IPS DF 6.9 (cell line): Measurements from ENCODE around the gene SPSB1.

Source experiments
- DNase-seq: peaks from one replicate; pipeline ENCODE4 v3.0.0-alpha.2; 2013; ENCODE audit warnings: low read depth, low spot score
- H3K27ac ChIP-seq: one replicate; pipeline ENCODE4 v1.5.1; 2013; ENCODE audit warnings: low read length, control low read depth
- H3K27me3 ChIP-seq: 2 replicates; pipeline ENCODE4 v1.6.1; 2013; ENCODE audit warnings: mild to moderate bottlenecking, low read length; ENCODE audit not compliant: control insufficient read depth, insufficient read depth
- H3K36me3 ChIP-seq: 2 replicates; pipeline ENCODE4 v1.6.1; 2013; ENCODE audit warnings: low read length; ENCODE audit not compliant: control insufficient read depth, insufficient read depth
- H3K4me1 ChIP-seq: 2 replicates; pipeline ENCODE4 v1.6.1; 2013; ENCODE audit warnings: low read length; ENCODE audit not compliant: control insufficient read depth, insufficient read depth
- H3K4me3 ChIP-seq: 2 replicates; pipeline ENCODE4 v1.5.1; 2013; ENCODE audit warnings: mild to moderate bottlenecking, low read length
- H3K9me3 ChIP-seq: 2 replicates; pipeline ENCODE4 v1.6.1; 2013; ENCODE audit warnings: low read length, inconsistent platforms; ENCODE audit not compliant: control insufficient read depth, insufficient read depth
- WGBS: extraction: QIAGEN DNeasy Blood & Tissue Kit; methylation state at CpG from one replicate; pipeline ENCODE4 v1.1.7; 2013; ENCODE audit warnings: mixed read lengths, missing lambda C conversion rate; ENCODE audit not compliant: insufficient read length, insufficient coverage; 5-methylcytosine and 5-hydroxymethylcytosine counted together

SPSB1 gene

GRCh38 chr1:9292361-9293240 lies at the start of gene SPSB1:
TSS of gene SPSB1 (plus strand) at chr1:9292894. CDS start at chr1:9355892, 62,998 bp downstream.
- peaks cover 7% of the 10 kb centered on the region; the same call in 1 of the 2 replicates for H3K27me3 ChIP-seq

DNA sequence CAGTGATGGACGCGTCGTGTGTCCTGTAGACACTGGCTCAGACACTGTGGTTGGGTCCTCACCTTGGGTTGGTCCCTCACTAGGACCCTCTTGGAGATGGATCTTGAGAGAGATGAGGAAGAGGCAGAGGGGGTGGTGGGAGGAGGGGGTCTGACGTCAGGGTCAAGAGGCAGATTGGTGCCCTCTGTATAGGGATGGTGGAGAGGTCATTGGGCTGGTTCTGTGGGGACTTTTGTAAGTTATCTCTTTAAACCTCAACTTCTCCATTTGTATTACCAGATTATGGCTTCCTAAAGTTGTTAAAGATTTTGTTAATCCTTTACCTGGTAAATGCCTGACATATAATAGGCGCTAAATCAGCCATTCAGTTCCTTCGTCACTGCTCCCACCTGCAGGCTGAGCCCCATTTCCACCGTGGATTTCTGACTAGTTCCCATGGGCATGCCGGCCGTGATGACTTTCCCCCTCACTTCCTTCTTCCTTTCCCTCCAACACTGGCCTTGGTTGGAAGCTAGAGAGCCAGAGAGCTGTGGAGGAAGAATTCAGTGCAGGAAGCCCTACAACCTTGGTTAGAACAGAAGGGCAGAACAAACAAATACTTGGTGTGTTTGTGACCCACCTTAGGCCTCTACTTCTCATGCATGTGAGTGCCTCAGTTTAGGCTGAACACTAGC lies 49.5 kb upstream of the SPSB1 start:
- H3K9me3 ChIP-seq, result no peaks in the 10 kb centered on the region
- no CpG with 5 or more reads among the region's 9 CpGs for WGBS
- peaks cover 6% of the 10 kb centered on the region; the same call in 1 of the 2 replicates for H3K4me1 ChIP-seq
- no peaks in the 10 kb centered on the region for H3K27me3 ChIP-seq
- no peak for DNase-seq
- H3K36me3 ChIP-seq, result no peaks in the 10 kb centered on the region; the same call in 1 of the 2 replicates
- H3K4me3 ChIP-seq, result no peak overlapping the region
- H3K27ac ChIP-seq, result no peak overlapping the region

More at GRCh38 chr1:9292361-9293240, at the start of gene SPSB1:
- no CpG with 5 or more reads among the region's 119 CpGs for WGBS
- H3K4me1 ChIP-seq, result peaks cover 3% of the 10 kb centered on the region
- DNase-seq, result no peak
- H3K27ac ChIP-seq, result no peak within 1 kb of the TSS
- H3K4me3 ChIP-seq, result peak within 1 kb of the TSS; percentile 70
- no peaks in the 10 kb centered on the region for H3K36me3 ChIP-seq
- no peaks in the 10 kb centered on the region for H3K9me3 ChIP-seq

GRCh38 chr1:9244501-9245229 lies 48.0 kb upstream of the SPSB1 start:
- H3K27me3 ChIP-seq, result no peaks in the 10 kb centered on the region
- H3K4me3 ChIP-seq, result no peak overlapping the region
- H3K9me3 ChIP-seq, result no peaks in the 10 kb centered on the region
- WGBS, result no CpG with 5 or more reads among the region's 9 CpGs
- no peak overlapping the region for H3K27ac ChIP-seq
- no peaks in the 10 kb centered on the region; the same call in 1 of the 2 replicates for H3K36me3 ChIP-seq
- no peak for DNase-seq
- peaks cover 6% of the 10 kb centered on the region; the same call in 1 of the 2 replicates for H3K4me1 ChIP-seq

DNA sequence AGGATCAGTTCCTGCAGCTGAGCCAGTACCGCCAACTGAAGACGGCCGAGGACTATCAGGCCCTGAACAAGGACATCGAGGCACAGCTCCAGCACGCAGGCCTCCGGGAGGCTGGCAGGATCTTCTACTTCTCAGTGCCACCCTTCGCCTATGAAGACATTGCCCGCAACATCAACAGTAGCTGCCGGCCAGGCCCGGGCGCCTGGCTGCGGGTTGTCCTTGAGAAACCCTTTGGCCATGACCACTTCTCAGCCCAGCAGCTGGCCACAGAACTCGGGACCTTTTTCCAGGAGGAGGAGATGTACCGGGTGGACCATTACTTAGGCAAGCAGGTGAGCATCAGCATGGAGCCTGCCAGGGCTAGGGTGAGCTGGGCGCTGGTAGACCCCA lies 47.5 kb upstream of the SPSB1 start:
- Histone ChIP-seq H3K4me3 (no peak overlapping the region), H3K27me3 (no peaks in the 10 kb centered on the region), H3K4me1 (peaks cover 5% of the 10 kb centered on the region; the same call in 1 of the 2 replicates), H3K9me3 (no peaks in the 10 kb centered on the region), H3K36me3 (no peaks in the 10 kb centered on the region; the same call in 1 of the 2 replicates), H3K27ac (no peak overlapping the region)
- no peak for DNase-seq
- no CpG with 5 or more reads among the region's 15 CpGs for WGBS

DNA sequence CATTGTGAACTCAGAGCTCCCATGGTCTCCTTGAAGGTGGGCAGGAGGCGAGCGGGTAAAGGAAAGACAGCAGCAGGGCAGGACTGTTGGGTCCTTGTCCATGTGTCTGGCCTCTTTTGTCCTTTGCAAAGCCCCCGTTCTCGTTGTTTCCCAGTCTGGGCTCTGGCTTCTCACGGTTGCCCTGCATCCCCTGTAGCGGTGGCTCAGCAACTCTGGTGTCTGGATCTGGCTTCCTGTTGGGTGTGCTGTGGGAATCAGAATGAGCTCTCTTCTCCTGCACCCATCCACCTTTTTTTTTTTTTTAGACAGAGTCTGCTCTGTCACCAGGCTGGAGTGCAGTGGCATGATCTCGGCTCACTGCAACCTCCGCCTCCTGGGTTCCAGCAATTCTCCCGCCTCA lies 47.0 kb upstream of the SPSB1 start:
- H3K27me3 ChIP-seq, result no peaks in the 10 kb centered on the region
- H3K9me3 ChIP-seq, result no peaks in the 10 kb centered on the region
- H3K27ac ChIP-seq, result no peak overlapping the region
- no peaks in the 10 kb centered on the region; the same call in 1 of the 2 replicates for H3K36me3 ChIP-seq
- H3K4me1 ChIP-seq, result peaks cover 6% of the 10 kb centered on the region; the same call in 1 of the 2 replicates
- DNase-seq, result no peak
- H3K4me3 ChIP-seq, result no peak overlapping the region
- no CpG with 5 or more reads among the region's 9 CpGs for WGBS

- H3K4me1 ChIP-seq, result peaks cover 6% of the 10 kb centered on the region; the same call in 1 of the 2 replicates
- H3K4me3 ChIP-seq, result no peak overlapping the region
- no peaks in the 10 kb centered on the region for H3K9me3 ChIP-seq
- H3K27ac ChIP-seq, result no peak overlapping the region
- WGBS, result no CpG with 5 or more reads among the region's 5 CpGs
- DNase-seq, result no peak
- no peaks in the 10 kb centered on the region for H3K27me3 ChIP-seq
- no peaks in the 10 kb centered on the region; the same call in 1 of the 2 replicates for H3K36me3 ChIP-seq
Measured at GRCh38 chr1:9246215-9246614, 46.5 kb upstream of the SPSB1 start.

DNA sequence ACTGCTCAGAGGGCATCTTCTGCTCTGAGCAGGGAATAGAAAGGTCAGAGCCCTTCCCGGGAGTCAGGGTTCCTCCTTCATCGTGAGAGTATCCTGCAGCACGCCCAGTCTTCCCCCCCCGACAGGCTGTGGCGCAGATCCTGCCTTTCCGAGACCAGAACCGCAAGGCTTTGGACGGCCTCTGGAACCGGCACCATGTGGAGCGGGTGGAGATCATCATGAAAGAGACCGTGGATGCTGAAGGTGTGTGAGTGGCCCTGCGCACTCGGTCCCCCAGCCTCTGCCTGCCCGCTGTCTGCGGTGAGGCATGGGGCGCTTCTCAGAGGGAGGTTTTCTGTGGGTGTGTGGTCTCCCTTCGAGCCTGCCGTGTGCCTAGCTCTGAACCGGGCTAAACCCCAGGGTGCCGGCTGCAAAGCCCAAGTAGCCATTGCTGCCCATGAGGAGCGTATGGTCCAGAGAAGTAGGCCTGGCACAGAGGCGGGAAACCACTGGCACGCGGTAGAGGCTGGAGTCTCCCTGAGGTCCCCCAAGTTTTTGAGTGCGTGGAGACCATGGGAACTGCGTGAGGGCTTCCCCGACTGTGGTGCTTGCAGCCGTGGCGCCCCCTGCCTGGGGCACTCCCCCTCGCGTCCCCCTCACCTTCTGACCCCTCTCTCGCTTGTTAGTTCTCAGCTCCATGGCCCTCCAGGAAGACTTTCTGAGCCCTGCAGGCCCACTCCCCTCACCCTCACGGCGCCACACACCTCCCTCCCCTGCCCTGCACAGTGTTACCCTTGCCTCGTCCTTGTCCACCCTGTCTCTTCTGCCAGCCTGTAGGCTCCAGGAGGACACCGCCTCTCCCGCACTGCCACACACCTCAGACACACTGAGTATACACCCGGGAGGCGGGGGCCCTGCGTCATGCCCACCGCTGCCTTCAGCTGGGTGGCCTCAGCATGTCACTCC lies 45.6 kb upstream of the SPSB1 start:
- Histone ChIP-seq H3K36me3 (no peaks in the 10 kb centered on the region; the same call in 1 of the 2 replicates), H3K27ac (no peak overlapping the region), H3K4me3 (no peak overlapping the region), H3K9me3 (no peaks in the 10 kb centered on the region), H3K4me1 (peaks cover 6% of the 10 kb centered on the region; the same call in 1 of the 2 replicates), H3K27me3 (no peaks in the 10 kb centered on the region)
- no CpG with 5 or more reads among the region's 41 CpGs for WGBS
- no peak for DNase-seq

GRCh38 chr1:9247894-9248293 lies 44.8 kb upstream of the SPSB1 start:
- Histone ChIP-seq H3K9me3 (no peaks in the 10 kb centered on the region), H3K27me3 (no peaks in the 10 kb centered on the region), H3K4me3 (no peak overlapping the region), H3K36me3 (no peaks in the 10 kb centered on the region; the same call in 1 of the 2 replicates), H3K27ac (no peak overlapping the region), H3K4me1 (peaks cover 9% of the 10 kb centered on the region)
- DNase-seq, result no peak
- WGBS, result no CpG with 5 or more reads among the region's 18 CpGs

DNA sequence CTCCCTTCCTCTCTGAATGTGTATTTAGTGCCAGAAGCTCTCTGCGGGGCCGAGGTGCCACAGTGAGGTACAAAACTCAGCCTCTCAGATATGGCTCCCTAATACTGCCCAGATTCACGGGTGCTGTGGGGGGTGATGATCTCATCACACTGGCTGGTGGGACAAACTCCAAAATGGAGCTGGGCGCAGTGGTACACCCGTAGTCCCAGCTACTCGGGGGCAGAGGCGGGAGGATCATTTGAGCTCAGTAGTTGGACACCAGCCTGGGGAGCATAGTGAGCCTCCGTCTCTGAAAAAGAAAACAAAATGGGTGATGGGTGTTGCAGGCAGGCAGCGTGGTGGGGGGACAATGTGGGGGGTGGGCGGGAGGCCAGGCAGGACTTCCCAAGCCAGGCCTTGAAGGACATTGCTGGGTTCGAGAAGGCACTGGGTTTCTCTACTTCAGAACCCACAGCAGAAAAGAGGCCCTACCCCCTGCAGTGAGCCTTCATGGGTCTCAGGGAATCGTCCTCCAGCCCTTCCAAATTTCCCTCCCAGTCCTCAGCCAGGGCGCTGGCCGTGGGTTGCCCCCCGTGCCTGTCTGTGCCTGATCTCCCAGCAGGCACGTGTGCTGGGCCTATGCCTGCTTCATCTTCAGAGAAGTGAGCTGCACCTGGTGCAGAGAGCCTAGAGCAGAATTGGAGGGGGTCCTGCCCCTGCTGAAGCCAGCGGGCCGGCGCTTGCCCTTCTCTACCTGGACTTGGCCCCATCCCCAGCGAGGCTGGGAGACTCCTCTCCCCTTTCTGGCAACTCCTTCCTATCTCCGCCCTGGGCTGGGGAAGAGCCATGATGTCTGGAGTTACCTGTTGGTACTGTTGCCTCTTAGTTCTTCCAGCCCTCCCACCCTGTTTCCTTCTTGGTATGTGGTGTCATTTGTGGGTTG lies 44.1 kb upstream of the SPSB1 start:
- Histone ChIP-seq H3K4me1 (peaks cover 10% of the 10 kb centered on the region), H3K4me3 (no peak overlapping the region), H3K27ac (no peak overlapping the region), H3K36me3 (no peaks in the 10 kb centered on the region; the same call in 1 of the 2 replicates), H3K9me3 (no peaks in the 10 kb centered on the region), H3K27me3 (no peaks in the 10 kb centered on the region)
- DNase-seq, result no peak
- WGBS, result no CpG with 5 or more reads among the region's 21 CpGs
